ENCODE data around the gene PIP5KL1.
A peak's percentile ranks its signal among the peaks of the same experiment; 100 is the strongest.

Gene PIP5KL1

GRCh38 chr9:127919253-127919815 is 11.2 kb downstream of the PIP5KL1 start:
- DNase-seq (ENCODE audit: low read depth): peak; percentile 98
- H3K4me3 ChIP-seq (ENCODE audit: low read depth, low read length): no peak overlapping the region
- TF ChIP-seq CTCF (conservative IDR thresholded peaks at IDR 0.05; ENCODE audit: low read depth, low read length): no peak

GRCh38 chr9:127918183-127919107 is 12.1 kb downstream of the PIP5KL1 start:
- no peak overlapping the region for H3K4me3 ChIP-seq (ENCODE audit: low read depth, low read length)
- TF ChIP-seq CTCF (conservative IDR thresholded peaks at IDR 0.05; ENCODE audit: low read depth, low read length): peak; percentile 16
- peak; percentile 48 for DNase-seq (ENCODE audit: low read depth)

GRCh38 chr9:127917603-127918002 is 13.0 kb downstream of the PIP5KL1 start:
- no peak for DNase-seq (ENCODE audit: low read depth)
- no peak overlapping the region for H3K4me3 ChIP-seq (ENCODE audit: low read depth, low read length)
- no peak for TF ChIP-seq CTCF (conservative IDR thresholded peaks at IDR 0.05; ENCODE audit: low read depth, low read length)

DNA sequence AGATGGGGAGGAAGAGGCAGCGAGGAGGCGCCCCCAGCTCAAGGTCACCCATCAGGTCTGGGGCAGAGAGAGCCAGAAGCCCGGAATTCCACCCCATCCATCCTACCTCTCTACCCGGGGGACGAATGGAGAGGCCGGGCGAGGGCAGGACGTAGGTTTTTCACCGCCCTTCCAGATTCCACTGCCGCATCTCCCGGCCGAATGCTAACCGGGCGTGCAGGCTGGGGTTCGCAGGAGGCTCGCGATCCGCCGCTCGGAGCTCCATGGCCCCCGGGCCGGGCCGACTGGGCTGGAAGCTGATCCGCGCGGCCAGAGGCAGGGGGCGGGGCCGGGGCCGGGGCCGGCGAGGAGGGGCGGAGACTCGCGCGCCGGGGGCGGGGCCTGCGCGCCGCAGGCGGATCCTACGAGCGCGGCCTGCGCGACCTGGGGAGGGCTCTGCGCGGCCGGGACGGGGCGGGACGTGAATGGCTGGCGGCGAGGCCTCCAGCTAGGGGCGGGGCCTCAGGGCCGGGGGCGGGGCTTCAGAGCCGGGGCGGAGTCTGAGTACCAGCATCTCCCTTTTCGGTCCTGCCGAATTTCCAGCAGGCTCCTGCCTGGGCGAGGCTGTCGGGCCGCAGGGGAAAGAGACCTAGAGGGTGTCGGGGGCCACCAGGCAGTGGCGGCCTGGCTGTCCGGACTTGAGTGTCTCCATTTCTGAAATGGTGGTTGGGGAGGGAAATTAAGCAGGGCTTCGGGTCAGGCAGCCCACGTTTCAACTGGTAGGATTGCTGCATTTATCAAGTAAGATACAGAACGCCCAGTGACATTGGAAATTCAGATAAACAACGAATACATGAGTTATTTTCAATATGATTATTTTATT is 13.6 kb downstream of the PIP5KL1 start, which contains the start of gene ST6GALNAC4:
ST6GALNAC4 (minus strand) TSS at position 322 of the 862 bp plus-strand sequence. CDS start 622 bp downstream, outside the sequence.
- peak; percentile 93 for DNase-seq (ENCODE audit: low read depth)
- TF ChIP-seq CTCF (conservative IDR thresholded peaks at IDR 0.05; ENCODE audit: low read depth, low read length): no peak
- H3K4me3 ChIP-seq (ENCODE audit: low read depth, low read length): peak within 1 kb of the TSS; percentile 72

- no peak for TF ChIP-seq CTCF (conservative IDR thresholded peaks at IDR 0.05; ENCODE audit: low read depth, low read length)
- no peak for DNase-seq (ENCODE audit: low read depth)
- H3K4me3 ChIP-seq (ENCODE audit: low read depth, low read length): peak overlapping the region; percentile 72
Measured at GRCh38 chr9:127915801-127916719, 14.5 kb downstream of the PIP5KL1 start.

DNA sequence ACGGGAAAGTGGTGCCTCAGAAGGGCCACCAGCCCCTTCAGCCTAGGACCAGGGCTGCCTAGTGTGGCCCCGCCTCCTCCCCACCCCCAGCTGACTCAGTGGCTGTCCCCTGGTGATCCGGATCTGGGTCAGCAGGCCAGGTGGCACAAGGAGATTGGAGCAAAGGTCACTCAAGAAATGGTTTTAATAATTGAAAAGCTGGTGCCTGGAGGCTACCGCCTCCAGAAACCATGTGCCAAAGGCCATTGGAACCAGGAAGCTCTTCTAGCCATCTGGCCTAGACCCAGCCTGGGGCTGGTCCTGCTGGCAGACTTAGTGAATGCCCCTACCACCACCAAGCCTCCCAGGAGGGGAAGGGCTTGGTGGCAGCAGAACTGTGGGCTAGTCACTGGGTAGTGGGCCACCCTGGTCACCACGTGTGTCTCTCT is 15.2 kb downstream of the PIP5KL1 start:
- H3K4me3 ChIP-seq (ENCODE audit: low read depth, low read length): no peak overlapping the region
- TF ChIP-seq CTCF (conservative IDR thresholded peaks at IDR 0.05; ENCODE audit: low read depth, low read length): no peak
- DNase-seq (ENCODE audit: low read depth): no peak

Data from choroid plexus epithelial cell (primary cell).